HL-60/S4 treated with retinoic acid at 250 ng/mL for 4 days and 3 days (cell line): ENCODE measurements around the gene REEP1.
"Not testable (repeated sequence)": the region's sequence is repeated elsewhere in the genome, so short reads cannot be mapped to it uniquely, and the experiment has no call there.

ENCODE experiments used
- in situ Hi-C: fragments of 300-500 bp; cut with MboI; formaldehyde crosslinking; loops from 2 replicates; pipeline ENCODE4 v1.7.0; 2022; ENCODE audit warnings: low sequenced_read_pairs

Gene REEP1

GRCh38 chr2:86347401-86347800, 10.0 kb upstream of the REEP1 start:
- in situ Hi-C loops: no loop called here

GRCh38 chr2:86345783-86346370, 8.5 kb upstream of the REEP1 start:
- in situ Hi-C loops: not testable (repeated sequence)

- in situ Hi-C loops: no loop called here
These were observed 7.0 kb upstream of the REEP1 start for GRCh38 chr2:86344404-86344803.

- in situ Hi-C loops: no loop called here
These were observed 5.1 kb upstream of the REEP1 start for GRCh38 chr2:86342488-86342887.

- in situ Hi-C loops: no loop called here
These were observed 4.0 kb upstream of the REEP1 start for GRCh38 chr2:86341470-86341869.

GRCh38 chr2:86338778-86339295, 1.4 kb upstream of the REEP1 start:
- in situ Hi-C loops: no loop called here

- in situ Hi-C loops: no loop called here
These were observed 667 bp downstream of the REEP1 start for GRCh38 chr2:86336675-86337243.

- in situ Hi-C loops: no loop called here
These were observed 1.4 kb downstream of the REEP1 start for GRCh38 chr2:86335865-86336674.

GRCh38 chr2:86333378-86333777, 4.0 kb downstream of the REEP1 start:
- in situ Hi-C loops: no loop called here

- in situ Hi-C loops: no loop called here
These were observed 4.8 kb downstream of the REEP1 start for GRCh38 chr2:86332654-86333053.

GRCh38 chr2:86331384-86331783, 6.0 kb downstream of the REEP1 start:
- in situ Hi-C loops: no loop called here

GRCh38 chr2:86330001-86330400, 7.4 kb downstream of the REEP1 start:
- in situ Hi-C loops: no loop called here

GRCh38 chr2:86323273-86324021, 14.0 kb downstream of the REEP1 start:
- in situ Hi-C loops: no loop called here

- in situ Hi-C loops: no loop called here
These were observed 17.5 kb downstream of the REEP1 start for GRCh38 chr2:86319700-86320580.

- in situ Hi-C loops: no loop called here
These were observed 22.3 kb downstream of the REEP1 start for GRCh38 chr2:86315084-86315483.

GRCh38 chr2:86314125-86314524, 23.3 kb downstream of the REEP1 start:
- in situ Hi-C loops: no loop called here

GRCh38 chr2:86313341-86313740, 24.1 kb downstream of the REEP1 start:
- in situ Hi-C loops: no loop called here

GRCh38 chr2:86311879-86312278, 25.5 kb downstream of the REEP1 start:
- in situ Hi-C loops: no loop called here

- in situ Hi-C loops: no loop called here
These were observed 27.5 kb downstream of the REEP1 start for GRCh38 chr2:86309966-86310365.

- in situ Hi-C loops: no loop called here
These were observed 28.3 kb downstream of the REEP1 start for GRCh38 chr2:86308984-86309695.
